ENCODE results near the gene PRKAG1.

DNA sequence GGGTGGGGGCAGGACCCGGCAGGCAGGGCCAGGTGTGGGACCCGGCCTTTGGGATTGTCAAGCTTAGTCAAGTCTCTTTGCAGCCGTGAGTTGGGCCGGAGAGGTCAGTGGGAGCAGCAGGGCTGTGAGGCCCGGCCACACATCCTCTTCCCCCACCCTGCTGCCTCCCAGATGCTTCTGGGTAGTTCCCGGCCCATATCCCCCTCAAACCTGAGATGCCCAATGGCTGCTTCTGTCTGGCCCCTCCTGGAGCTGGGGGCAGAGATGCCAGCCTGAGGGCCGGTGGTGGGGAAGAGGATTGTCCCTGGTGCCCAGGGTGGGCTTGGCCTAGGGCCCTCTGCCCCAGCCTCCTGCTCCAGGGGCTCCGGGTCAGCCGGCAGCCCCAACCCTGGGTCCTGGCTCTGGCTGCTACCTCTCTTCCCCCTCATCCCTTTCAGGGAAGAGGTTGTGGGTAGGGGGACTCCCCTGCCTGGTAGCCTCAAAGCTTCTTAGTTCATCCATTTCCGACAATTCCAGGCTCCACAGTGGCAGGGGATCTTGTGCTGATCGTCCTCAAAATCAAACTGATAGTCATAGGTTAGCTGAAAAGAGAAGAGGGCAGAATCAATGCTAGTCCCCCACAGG, 2.8 kb upstream of the PRKAG1 start:
- TF ChIP-seq CTCF (IDR thresholded peaks at IDR 0.05) (no peak), POLR2A (IDR thresholded peaks at IDR 0.05) (no peak)
